Stimulated activated naive CD4-positive, alpha-beta T cell treated with Interleukin-2 at 50 U/mL for 16 hours (primary cell): Measurements from ENCODE around the gene FAF2.
"Not testable (repeated sequence)": the region's sequence is repeated elsewhere in the genome, so short reads cannot be mapped to it uniquely, and the experiment has no call there.

ENCODE experiments used
- DNase-seq: peaks from one replicate; lab custom pipeline; 2025; lab: John Stamatoyannopoulos, UW

Gene FAF2

GRCh38 chr5:176458904-176459561 is 10.8 kb downstream of the FAF2 start:
- DNase-seq, result no peak

DNA sequence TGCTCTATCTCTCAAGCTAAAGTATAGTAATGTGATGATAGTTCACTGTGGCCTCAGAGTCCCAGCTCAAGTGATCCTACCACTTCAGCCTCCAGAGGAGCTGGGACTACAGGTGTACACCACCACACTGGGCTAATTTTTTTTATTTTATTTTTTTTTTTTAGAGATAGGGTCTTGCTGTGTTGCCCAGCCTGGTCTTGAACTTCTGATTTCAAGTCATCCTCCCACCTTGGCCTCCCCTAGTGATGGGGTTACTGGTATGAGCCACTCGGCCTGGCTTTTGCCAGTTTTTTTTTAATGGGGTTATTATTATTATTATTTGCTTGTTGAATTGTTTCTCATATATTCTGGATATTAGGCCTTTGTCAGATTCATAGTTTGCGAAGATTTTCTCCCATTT is 13.2 kb downstream of the FAF2 start:
- no peak for DNase-seq

DNA sequence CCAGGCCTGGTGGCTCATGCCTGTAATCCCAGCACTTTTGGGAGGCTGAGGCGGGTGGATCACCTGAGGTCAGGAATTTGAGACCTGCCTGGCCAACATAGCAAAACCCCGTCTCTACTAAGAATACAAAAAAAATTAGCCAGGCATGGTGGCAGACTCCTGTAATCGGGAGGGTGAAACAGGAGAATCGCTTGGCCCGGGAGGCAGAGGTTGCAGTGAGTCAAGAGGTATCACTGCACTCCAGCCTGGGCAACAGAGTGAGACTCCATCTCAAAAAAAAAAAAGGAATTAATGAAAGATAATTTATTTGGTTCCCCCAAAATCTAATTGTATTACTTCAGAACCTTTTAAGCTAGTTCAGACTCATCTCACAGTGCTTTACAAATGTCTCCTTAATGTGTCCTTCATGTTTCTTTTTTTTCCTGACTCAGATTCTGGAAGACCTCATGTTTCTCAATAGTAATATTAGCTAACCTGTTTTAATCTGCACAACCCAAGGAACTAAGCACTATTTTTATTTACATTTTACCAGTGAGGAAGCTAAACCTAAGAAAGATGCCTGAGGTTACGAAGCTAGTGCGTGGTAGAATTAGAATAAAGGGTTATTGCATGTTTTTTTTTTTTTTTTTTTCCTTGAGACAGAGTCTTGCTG is 15.1 kb downstream of the FAF2 start:
- DNase-seq, result no peak

DNA sequence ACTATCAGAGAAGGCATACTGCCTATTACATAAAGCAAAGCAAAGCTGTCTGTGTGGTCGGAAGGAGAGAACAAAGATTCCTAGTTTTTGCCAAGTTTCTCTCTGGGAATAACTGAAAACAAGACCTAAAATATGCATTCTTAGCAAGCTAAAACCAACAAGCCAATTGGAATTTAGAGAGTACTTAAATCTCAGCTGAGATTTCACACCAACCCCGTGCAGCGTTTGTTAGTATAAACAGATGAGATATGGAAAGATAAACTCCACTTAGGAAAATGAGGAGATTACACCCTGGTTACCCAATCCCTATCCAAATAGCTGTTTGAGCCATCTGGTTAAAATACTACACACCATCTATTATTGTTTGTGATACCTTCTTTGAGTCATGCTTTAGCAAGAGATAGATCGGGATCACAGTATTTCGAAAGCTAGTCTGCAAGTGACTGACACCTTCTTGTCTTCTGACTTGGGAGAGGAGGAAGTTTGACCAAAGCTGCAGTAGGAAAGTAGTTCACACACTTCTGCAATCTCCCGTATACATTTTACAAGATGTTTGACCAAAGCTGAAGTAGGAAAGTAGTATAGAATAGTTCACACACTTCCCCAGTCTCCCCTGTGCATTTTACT is 18.2 kb downstream of the FAF2 start:
- no peak for DNase-seq

- no peak for DNase-seq
Observed at GRCh38 chr5:176469296-176469695, 21.1 kb downstream of the FAF2 start.

DNA sequence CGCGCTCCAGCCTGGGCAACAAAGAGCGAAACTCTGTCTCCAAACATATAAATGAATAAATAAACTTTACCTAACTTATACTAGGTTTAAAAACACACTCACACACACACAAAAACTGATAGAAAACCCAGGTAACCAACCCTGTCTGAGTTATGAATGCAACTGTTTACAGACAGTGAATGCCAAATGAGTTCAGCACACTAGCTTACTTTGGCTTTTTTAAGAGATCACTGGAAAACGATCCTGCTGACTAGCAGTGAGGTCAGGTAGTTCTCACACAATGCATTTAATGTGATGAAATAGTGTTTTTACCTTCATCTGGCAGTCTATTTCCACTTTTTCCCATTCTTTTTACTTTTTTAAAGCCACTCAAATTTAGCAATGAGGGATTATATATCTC is 22.4 kb downstream of the FAF2 start:
- DNase-seq, result no peak

GRCh38 chr5:176471098-176471497 is 22.9 kb downstream of the FAF2 start:
- DNase-seq, result no peak

DNA sequence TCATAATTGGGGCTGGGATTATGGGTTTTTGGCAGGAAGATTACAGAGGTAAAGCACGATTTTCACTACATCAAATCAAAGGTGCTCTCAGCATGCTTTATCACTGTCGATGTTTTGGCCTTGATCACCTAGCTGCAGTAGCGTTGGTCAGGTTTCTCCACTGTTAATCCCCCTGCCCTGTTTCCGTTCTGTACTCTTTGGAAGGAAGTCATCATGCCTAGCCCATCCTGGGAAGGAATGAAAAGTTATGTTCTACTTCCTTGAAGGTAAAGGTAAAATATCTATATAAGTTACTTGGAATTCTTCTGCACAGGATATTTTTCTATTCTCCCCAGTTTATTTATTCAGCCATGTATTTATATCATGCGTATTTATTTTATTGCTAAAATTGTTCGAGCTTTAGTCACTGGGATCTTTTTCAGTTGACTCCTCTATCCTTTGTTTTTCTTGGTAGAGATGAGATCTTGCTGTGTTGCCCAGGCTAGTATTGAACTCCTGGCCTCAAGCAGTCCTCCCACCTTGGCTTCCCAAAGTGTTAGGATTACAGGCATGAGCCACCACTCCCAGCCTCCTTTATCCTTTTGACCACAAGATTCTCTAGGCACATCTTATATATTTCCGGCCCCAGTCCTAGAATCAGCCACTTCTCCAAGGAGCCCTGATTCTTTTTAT is 25.3 kb downstream of the FAF2 start:
- no peak for DNase-seq

- no peak for DNase-seq
Observed at GRCh38 chr5:176474476-176474875, 26.3 kb downstream of the FAF2 start.

DNA sequence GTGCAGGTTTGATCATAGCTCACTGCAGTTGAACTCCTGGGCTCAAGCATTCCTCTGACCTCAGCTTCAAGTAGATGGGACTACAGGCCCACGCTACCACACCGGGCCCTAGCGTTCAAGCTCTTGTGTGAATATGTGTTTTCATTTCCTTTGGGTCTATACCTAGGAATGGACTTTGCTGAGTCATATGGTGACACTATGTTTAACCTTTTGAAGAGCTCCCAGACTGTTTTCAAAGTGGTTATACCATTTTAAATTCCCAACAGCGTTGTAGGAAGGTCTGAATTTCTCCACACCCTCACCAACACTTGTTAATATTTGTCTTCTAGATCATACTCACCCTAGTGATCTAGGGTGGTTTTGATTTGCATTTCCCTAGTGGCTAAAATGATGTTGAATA is 33.5 kb downstream of the FAF2 start:
- no peak for DNase-seq

DNA sequence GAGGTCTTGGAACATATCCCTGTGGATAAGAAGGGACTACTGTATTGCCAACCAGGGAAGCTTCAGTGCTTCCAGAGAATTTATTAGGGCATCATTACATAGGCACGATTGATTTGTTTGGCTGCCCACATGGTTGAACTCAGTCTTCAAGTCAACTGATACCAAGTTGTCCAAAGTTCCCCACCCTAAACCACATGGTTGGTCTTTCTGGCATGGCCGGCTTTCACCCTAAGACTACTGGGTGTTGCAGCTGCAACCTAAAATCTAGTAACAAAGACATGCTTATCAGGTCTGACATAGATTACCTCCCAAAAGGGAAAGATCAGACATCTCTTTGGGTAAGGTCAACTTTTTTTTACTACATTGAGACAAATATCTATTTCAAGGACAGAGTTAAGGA is 37.0 kb downstream of the FAF2 start:
- no peak for DNase-seq

DNA sequence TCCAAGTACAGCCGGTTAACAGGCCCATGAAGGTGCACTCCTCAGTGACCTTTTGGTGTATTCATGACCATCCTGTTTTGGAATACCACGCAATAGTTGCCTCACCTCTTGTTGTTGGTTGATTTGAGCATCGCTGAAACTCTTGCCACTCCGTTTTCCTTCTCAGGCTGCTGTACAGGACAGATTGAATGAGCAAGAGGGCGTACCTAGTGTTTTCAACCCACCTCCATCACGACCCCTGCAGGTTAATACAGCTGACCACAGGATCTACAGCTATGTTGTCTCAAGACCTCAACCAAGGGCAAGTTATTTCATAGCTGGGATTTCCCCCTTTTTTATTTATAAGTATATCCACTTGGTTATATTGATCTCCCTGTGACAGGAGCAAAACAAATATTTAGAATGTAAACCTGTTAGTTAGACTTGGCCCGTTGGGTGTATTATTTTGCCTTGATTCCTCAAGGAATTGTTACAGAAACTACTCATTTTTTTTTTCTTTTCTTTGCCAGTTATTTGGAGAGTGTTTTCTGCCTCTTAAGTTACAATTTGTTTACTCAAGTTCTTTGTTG is 38.1 kb downstream of the FAF2 start:
- no peak for DNase-seq

- not testable (repeated sequence) for DNase-seq
Observed at GRCh38 chr5:176487160-176487559, 39.0 kb downstream of the FAF2 start.

GRCh38 chr5:176489077-176489476 is 40.9 kb downstream of the FAF2 start:
- DNase-seq, result no peak

DNA sequence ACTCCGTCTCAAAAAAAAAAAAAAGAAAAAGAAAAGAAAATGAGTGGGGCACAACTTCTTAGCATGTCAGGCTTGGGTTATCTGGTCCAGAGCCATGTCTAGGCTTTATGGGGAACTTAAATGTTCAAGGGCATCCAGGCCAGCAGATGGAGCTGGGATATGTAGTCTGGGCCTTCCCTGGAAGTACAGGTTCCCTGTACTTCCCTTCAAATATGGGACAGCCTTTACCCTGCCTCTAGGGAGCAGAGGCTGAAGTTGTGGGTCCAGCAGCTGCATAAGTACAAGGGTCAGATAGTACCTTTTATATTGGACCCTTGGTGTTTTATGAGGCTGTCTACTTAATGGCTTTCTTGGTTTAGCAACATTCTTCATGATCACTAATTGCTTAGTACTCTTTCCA is 42.1 kb downstream of the FAF2 start:
- DNase-seq, result no peak

DNA sequence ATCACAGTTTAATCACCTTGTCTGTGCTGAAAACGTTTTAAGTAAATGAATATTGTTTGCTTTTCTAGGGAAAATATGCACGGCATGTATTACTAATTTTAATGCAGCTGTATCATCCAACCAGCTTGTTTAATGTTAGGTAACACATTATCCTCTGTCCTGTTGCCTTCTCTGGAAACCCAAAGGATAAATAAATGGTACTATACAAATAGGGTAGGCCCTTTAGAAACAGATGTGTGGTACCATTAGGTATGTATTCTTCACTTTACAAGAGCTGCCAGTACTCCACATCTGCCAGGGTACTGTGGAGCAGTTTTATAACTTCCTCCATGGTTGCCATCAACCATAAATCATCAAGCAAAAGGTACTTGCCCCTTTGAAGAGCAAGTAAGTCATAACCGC is 42.9 kb downstream of the FAF2 start:
- DNase-seq, result no peak

GRCh38 chr5:176491901-176492300 is 43.7 kb downstream of the FAF2 start:
- DNase-seq, result no peak

GRCh38 chr5:176492431-176492830 is 44.2 kb downstream of the FAF2 start:
- no peak for DNase-seq

GRCh38 chr5:176497852-176498251 is 49.7 kb downstream of the FAF2 start:
- DNase-seq, result no peak

DNA sequence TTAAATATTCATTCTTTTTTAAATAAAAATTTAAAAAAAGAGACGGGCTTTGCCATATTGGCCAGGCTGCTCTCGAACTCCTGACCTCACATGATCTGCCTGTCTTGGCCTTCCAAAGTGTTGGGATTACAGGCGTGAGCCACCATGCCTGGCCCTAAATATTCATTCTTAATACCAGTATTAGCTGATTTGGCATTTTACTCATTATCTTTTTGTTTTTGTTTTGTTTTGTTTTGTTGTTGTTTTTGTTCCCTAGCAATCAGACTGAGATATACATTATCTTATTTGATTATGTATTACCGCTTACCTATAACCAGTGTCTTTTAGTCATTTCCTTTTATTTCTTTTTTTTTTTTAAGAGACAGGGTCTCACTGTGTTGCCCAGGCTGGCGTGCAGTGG is 51.1 kb downstream of the FAF2 start:
- DNase-seq, result no peak

GRCh38 chr5:176500511-176500910 is 52.3 kb downstream of the FAF2 start:
- no peak for DNase-seq

DNA sequence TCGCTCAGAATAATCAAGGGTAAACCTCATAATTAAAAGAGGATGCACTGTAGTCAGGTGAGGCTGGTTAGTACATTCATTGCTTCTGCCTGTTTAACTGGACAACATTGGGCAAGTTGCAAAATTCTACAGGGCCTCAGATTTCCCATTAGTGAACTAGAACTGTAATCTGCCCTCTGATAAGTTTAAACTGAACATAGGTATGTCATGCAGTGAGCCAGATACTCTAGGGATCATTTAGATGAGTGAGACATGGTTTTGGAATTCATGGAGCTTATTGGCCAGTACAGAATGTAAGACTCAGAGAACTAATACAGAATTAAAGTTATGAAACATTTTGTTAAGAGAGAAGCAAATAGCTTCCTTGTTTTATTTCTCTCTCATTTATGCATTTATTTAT is 53.1 kb downstream of the FAF2 start:
- DNase-seq, result no peak

DNA sequence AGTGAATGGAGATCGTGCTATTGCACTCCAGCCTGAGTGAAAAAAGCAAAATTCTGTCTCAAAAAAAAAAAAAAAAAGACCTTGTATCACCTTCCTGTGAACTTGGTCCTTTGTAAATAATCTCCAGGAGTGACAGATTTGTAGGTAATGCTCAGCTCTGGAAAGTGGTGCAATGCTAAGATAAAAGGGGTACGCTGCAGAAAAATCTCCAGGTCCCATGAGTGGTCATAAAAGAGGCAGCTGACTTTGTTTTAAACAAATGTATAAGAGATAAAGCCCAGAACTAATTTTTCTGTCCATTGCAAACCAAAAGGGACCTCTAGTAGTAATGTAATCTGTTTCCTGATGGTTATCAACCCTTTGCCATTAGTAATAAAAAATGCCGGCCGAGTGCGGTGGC is 55.3 kb downstream of the FAF2 start:
- no peak for DNase-seq
